DMS153 treated with DMSO at 0.1 percent for 48 hours (cell line): ENCODE data around the gene TTL.
"Not testable (repeated sequence)": the region's sequence is repeated elsewhere in the genome, so short reads cannot be mapped to it uniquely, and the experiment has no call there.

Experiments
- DNase-seq: peaks from one replicate; lab custom pipeline; 2025; ENCODE audit not compliant: unreplicated experiment; lab: John Stamatoyannopoulos, UW

TTL gene

GRCh38 chr2:112481528-112482233, at the start of gene TTL:
TSS of gene TTL (plus strand) at chr2:112482156. CDS start at chr2:112482345, 189 bp downstream.
- DNase-seq = peak; percentile 43

DNA sequence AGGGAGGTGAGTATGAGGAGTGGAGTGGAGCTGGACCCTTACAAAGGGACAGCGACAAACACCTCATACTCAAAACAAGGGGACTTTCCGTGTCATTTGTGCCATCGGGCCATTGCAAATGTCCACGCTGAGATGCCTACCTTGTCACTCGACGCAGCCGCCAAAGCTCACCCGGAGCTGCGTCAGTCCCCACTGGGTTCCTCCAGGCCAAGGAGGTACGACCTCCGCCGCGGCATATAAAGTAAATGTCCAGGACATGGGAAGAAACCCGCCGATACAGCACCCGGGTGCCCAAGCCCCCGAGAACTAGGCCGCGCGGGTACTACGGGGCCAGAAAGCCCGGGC, 49.6 kb upstream of the TTL start:
- DNase-seq = not testable (repeated sequence)

GRCh38 chr2:112432735-112433479, 49.0 kb upstream of the TTL start:
- not testable (repeated sequence) for DNase-seq

- DNase-seq = not testable (repeated sequence)
Observed at GRCh38 chr2:112433480-112433879, 48.5 kb upstream of the TTL start, which contains the start of gene RGPD8. TSS of gene RGPD8 (minus strand) at chr2:112433645. CDS start at chr2:112433453, 192 bp downstream.

DNA sequence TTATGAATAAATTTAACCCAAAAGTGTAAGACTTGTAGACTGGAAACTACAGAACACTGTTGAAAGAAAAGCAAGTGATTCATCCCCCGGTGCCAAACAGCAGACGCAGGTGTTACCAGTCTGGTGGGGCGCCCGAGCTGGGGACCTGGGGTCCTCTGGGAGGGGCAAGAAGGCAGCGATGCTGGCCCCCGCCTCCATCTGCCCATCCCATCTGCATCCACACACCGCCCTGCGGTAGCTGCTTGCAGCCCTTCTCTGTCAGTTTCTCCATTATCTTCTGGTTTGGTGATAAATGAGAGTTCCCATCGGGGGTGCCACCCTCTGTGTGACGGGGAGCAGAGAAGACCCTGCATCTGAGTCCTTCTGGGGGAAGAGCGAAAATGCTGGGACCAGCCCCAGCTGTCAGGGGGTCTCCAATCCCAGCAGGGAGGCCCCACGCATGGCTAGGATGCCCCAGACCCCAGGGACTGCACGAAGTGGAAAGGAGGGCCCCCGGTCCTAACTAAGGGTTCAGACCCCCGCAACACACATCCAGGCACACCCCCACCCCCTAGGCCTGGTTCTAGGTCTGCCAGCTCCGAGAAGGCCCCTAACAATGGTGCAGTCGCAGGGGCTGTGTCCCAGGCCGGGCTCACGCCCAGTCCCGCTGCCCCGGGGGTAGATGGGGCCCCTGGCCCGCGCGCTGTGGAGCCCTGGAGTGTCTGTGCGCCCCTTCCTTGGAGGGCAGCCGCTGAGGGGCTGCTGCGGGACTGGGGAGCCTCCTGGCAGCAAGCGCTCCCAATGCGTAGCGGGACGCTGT, 47.8 kb upstream of the TTL start:
- DNase-seq = no peak

GRCh38 chr2:112434890-112435715, 46.9 kb upstream of the TTL start:
- DNase-seq = not testable (repeated sequence)

DNA sequence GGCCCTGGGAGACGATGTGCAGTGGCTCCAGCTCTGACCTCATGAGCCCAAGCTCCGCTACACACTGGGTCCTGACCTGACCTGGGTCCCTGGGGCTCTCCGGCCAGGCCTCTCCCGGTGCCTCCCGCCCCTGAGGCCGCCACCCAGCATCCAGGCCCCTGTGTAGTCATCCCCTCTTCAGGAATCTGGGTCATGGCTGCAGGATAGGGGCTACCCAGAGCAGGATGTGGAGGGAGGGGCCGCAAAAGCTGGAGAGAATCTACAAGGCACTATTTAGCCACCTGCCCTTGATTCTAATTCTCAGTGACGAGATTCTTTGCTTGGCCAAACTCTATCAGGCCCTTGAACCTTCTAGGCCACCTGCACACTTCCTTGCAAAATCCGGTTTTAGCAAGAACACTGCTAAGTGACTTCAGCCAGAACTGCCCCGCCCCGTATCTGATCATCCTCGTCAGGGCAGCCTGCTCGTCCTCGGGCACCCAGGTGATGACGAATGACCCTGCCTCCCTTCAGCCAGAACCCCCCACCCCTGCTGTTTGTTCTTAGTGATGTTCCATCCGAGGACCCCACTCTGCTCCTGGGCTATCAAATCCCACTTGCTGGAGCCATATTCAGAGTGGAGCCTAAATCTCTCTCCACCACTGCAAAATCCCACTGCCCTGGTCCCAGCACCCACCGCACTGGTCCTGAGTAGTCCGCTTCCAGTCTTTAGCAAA, 46.1 kb upstream of the TTL start:
- not testable (repeated sequence) for DNase-seq

DNA sequence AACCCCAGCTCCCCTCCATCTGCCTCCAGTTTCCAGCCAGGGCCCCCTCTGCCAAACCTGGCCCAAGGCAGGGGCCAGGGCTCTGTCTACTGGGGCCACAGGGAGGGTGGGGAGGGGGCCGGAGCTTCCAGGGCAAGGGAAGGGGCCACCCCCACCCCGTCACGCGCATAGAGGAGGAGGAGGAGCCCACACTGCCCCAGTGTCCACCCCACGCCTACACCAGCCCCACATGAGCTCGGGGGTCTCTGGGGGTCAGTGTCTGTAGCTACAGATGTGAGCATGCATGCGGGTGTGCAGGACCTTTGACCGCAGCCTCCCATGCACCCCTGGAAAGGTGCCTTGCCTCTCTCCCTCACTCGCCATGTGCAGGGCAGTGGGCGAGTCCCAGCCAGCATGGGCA, 45.0 kb upstream of the TTL start:
- DNase-seq = not testable (repeated sequence)

DNA sequence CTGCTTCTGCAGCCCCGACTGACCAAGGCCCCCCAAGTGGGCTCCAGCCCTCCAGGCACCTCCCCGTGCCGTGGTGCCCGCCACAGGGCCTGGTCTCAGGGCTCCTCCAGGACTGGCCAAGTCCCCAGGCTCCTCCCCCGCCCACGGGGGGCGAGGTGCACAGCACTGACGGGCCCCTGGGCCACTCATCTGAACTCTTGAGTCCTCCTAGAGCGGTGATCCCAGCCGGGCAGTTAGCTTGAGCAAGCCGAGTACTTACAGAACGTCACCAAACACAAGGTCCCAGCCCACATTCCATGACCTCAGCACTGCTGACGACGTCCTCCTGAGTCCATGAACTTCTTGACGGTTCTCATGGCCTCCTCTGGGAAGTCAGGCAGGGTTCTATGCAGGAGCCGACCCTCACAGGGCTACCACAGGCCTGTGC, 44.5 kb upstream of the TTL start:
- DNase-seq = not testable (repeated sequence)

- DNase-seq = not testable (repeated sequence)
Observed at GRCh38 chr2:112438603-112439261, 43.2 kb upstream of the TTL start.

- not testable (repeated sequence) for DNase-seq
Observed at GRCh38 chr2:112444256-112444655, 37.7 kb upstream of the TTL start.

- no peak for DNase-seq
Observed at GRCh38 chr2:112449854-112450253, 32.1 kb upstream of the TTL start.

- no peak for DNase-seq
Observed at GRCh38 chr2:112451317-112451716, 30.6 kb upstream of the TTL start.

GRCh38 chr2:112454586-112454985, 27.4 kb upstream of the TTL start:
- no peak for DNase-seq

DNA sequence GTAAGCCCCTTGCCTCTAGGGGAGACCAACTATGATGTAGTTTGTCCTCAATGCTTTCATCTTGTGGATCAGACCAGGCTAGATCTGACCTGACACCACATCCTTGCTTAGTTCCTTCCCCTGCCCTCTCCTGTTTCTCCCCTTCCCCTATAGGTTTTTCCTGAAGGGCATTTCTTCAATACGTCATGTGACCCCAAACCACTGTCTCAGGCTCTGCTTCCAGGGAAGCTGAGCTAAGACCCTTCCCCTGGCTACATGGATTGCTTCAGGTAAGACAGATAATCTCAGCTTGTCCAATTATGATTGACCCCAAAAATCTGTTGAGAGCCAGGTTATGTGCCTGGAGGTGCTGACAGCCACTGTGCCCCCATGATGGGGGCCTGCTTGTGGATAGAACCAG, 22.6 kb upstream of the TTL start:
- no peak for DNase-seq

DNA sequence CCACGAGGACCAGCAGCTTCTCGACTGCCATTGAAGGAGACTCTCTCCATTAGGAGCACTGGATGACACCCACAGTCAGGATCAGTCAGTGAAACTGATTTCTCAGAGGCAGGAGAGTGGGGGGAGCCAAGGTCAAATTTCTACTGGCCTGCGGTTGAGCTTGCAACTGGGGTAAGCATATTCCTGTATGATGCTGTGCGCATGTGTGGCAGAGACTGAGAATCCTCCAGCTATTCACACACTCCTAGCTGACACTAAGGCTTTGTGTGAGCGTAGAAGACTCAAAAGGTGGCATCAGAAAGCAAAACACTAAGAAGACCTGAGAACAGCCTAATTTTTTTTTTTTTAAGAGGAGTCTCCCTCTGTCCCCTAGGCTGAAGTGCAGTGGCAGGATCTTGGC, 19.8 kb upstream of the TTL start:
- no peak for DNase-seq

DNA sequence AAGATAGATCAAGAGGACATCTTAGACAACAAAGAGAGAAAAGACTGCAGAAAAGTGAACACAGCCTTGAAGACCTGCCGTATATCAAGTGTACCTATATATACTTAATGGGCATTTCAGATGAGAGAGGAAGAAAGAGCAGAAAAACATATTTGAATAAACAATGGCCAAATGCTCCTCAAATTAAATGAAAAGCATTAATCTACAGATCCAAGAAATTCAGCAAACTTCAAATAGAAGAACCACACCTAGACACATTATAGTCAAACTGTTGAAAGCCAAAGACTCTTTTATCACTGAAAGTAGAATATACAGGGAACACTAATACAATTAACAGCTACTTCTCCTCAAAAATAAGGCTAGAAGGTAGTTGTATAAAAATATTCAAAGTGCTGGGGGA, 18.7 kb upstream of the TTL start:
- no peak for DNase-seq

DNA sequence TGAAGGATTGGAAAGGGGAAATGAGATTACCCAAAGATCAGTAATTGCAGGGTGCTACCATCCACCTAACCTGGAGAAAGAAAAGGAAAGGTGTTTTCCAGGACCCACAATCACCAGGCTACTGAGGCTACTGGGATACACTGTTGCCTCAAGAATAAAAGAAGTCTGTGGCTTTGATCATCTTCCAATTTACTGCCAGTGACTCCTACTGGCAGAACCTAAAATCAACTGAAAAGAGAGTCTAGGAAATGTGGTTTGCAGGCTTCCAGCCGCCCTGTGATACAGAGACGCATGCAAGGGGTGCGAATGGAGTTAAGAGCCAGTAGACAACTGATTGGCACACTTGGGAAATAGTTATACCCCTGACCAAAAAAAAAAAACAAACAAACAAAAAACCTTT, 16.6 kb upstream of the TTL start:
- DNase-seq = no peak

DNA sequence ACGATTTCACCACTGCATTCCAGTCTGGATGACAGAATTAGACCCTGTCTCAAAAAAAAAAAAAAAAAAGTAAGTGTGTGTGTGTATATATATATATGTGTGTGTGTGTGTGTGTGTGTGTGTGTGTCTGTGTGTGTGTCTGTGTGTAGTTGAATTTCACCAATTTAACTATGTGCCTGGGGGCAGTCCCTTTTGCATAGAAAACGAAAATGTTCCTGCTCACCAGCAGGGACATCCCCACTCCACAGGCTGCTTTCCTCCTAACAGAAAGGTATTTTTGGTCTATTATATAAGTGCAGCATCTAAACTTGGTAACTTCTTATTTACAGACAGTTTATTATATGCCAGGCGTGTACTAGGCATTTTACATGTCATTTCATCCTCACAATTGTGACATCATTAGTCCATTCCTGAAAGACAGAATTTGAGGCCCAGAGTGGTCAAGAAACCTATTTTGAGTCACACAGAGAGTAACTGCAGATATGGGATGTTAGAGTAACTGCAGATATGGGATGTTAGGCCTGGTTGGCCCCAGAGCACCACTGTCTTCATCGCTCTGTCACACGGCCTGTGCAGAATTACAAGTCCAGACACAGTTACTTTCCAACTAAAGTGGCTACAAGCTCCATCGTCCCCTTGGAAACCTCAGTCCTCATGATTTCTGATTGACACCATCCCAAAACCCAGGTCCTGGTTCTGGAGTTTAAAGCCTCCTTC, 9.3 kb upstream of the TTL start:
- DNase-seq = no peak
